ENCODE measurements around the gene PANX3. TPM values are rescaled to one million over a fixed set of nuclear protein-coding genes. Genes with fewer than 3 reads are reported as not detected.

PANX3 gene
- total RNA-seq, 1 experiment from 2014 or later, result not detected

DNA sequence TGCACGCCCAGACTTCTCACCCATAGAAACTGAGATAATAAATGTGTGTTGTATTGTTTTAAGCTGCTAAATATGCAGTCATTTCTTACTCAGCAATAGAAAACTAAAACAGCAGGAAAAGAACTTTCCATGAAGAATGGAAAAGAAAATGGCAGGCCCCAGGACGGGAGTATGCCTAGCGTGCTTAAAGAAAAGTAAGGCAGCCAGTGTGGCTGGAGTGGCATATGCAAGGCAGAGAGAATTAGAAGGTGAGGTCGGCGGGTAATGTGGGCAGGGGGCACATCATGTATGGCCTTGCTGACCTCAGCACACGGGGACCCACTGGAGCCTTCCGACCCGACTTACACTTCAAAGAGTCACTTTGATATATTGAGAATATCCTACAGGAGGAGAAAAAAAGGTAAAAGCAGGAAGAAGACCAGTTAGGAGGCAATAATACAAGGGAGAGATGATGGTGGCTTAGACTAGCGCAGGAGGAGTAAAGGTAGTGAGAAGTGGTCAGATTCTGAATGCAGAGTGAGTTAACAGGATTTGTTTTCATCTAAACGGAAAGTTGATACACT lies 31.9 kb downstream of the PANX3 start:
- H3K56ac ChIP-seq (ENCODE audit: insufficient read length, low read depth, low read length), result no peak overlapping the region
- no peaks in the 10 kb centered on the region for H3K23me2 ChIP-seq (ENCODE audit: insufficient read length, low read depth, low read length, poor library complexity, severe bottlenecking)
- Mint-ChIP-seq H3K27me3 (ENCODE audit: low read depth) (no peaks in the 10 kb centered on the region), H3K9me3 (peaks cover 0 to 3% of the 10 kb centered on the region in 2 experiments; a peak in 1 of 5 replicates), H3K4me3 (no peak overlapping the region), H3K4me1 (peaks cover 8 to 9% of the 10 kb centered on the region in 2 experiments), H3K36me3 (ENCODE audit: insufficient read depth in 1 of 3, low read depth in 3 of 3) (peaks cover 0 to 22% (median 9%) of the 10 kb centered on the region in 3 experiments; a peak in 3 of 7 replicates), H3K27ac (no peak overlapping the region)
- H2BK120ac ChIP-seq (ENCODE audit: low read depth, low read length, poor library complexity, severe bottlenecking), result no peak overlapping the region
- no peak overlapping the region for H2BK12ac ChIP-seq (ENCODE audit: insufficient read length, low read depth, low read length)
- no peak overlapping the region for H4K8ac ChIP-seq (replicated peaks; ENCODE audit: insufficient read length, low read depth, low read length)
- no peaks in the 10 kb centered on the region for H3K79me1 ChIP-seq (ENCODE audit: insufficient read depth, low read depth, low read length, poor library complexity, severe bottlenecking)
- H3K18ac ChIP-seq (ENCODE audit: insufficient read length, low read depth, low read length), result no peak overlapping the region
- no CpG with 5 or more reads among the region's 10 CpGs for WGBS (ENCODE audit: extremely low coverage, insufficient read length, low lambda C conversion rate)
- no peak overlapping the region for H3K9ac ChIP-seq (ENCODE audit: extremely low read depth, insufficient read length, low read length)
- no peaks in the 10 kb centered on the region for H3K9me3 ChIP-seq (ENCODE audit: control insufficient read depth, low read depth, low read length)
- H3K4me1 ChIP-seq (ENCODE audit: insufficient read depth, low read length), result peaks cover 3% of the 10 kb centered on the region; the same call in 1 of the 2 replicates
- H3K14ac ChIP-seq (ENCODE audit: insufficient read depth, low read length), result no peak overlapping the region
- H2AK5ac ChIP-seq (ENCODE audit: insufficient read length, low read length), result no peak overlapping the region
- H2AFZ ChIP-seq (ENCODE audit: low read length), result no peak overlapping the region
- H3K27ac ChIP-seq (ENCODE audit: insufficient read length, low read depth, low read length), result no peak overlapping the region
- no peak overlapping the region for H2BK5ac ChIP-seq (ENCODE audit: insufficient read length, low read length)
- no peaks in the 10 kb centered on the region for H4K20me1 ChIP-seq (ENCODE audit: control insufficient read depth, insufficient read depth, insufficient read length)
- H4K91ac ChIP-seq (ENCODE audit: insufficient read length, low read depth, low read length), result no peak overlapping the region
- H3T11ph ChIP-seq (ENCODE audit: low read length), result no peak overlapping the region
- H3K23ac ChIP-seq (ENCODE audit: insufficient read length, low read depth, low read length), result no peak overlapping the region
- DNase-seq, result no peak
- TF ChIP-seq, protein P1, sequence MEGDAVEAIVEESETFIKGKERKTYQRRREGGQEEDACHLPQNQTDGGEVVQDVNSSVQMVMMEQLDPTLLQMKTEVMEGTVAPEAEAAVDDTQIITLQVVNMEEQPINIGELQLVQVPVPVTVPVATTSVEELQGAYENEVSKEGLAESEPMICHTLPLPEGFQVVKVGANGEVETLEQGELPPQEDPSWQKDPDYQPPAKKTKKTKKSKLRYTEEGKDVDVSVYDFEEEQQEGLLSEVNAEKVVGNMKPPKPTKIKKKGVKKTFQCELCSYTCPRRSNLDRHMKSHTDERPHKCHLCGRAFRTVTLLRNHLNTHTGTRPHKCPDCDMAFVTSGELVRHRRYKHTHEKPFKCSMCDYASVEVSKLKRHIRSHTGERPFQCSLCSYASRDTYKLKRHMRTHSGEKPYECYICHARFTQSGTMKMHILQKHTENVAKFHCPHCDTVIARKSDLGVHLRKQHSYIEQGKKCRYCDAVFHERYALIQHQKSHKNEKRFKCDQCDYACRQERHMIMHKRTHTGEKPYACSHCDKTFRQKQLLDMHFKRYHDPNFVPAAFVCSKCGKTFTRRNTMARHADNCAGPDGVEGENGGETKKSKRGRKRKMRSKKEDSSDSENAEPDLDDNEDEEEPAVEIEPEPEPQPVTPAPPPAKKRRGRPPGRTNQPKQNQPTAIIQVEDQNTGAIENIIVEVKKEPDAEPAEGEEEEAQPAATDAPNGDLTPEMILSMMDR (conservative IDR thresholded peaks at IDR 0.05), result no peak
- peaks cover 3% of the 10 kb centered on the region; the same call in 1 of the 2 replicates for H3K27me3 ChIP-seq (ENCODE audit: insufficient read depth, low read length)
- no peaks in the 10 kb centered on the region for H3K79me2 ChIP-seq (ENCODE audit: insufficient read depth, low read length)
- no peak overlapping the region for H3K4me2 ChIP-seq (ENCODE audit: insufficient read depth, insufficient read length, low read length)
- H2BK15ac ChIP-seq (ENCODE audit: low read depth, low read length), result no peak overlapping the region
- H3K4ac ChIP-seq (ENCODE audit: low read depth, low read length), result no peak overlapping the region
- no peak overlapping the region for H2BK20ac ChIP-seq (ENCODE audit: low read depth, low read length, poor library complexity, severe bottlenecking)
- no peak overlapping the region for H4K5ac ChIP-seq (ENCODE audit: insufficient read length, low read depth, low read length)
